ENCODE data around the gene TBPL2. TPM values are rescaled to one million over a fixed set of nuclear protein-coding genes. Genes with fewer than 3 reads are reported as not detected.
"Not testable (repeated sequence)": the region's sequence is repeated elsewhere in the genome, so short reads cannot be mapped to it uniquely, and the experiment has no call there.

Gene TBPL2
- total RNA-seq, 1 experiment from 2014 or later: not detected

- no peak for DNase-seq (ENCODE audit: low read depth)
These were observed 870 bp upstream of the TBPL2 start for GRCh38 chr14:55441286-55441685.

GRCh38 chr14:55438066-55438683, 2.2 kb downstream of the TBPL2 start:
- peak; percentile 60 for DNase-seq (ENCODE audit: low read depth)

GRCh38 chr14:55436931-55437330, 3.5 kb downstream of the TBPL2 start:
- no peak for DNase-seq (ENCODE audit: low read depth)

- no peak for DNase-seq (ENCODE audit: low read depth)
These were observed 3.9 kb downstream of the TBPL2 start for GRCh38 chr14:55436519-55436918.

GRCh38 chr14:55434805-55435174, 5.6 kb downstream of the TBPL2 start:
- no peak for DNase-seq (ENCODE audit: low read depth)

GRCh38 chr14:55433880-55434804, 6.3 kb downstream of the TBPL2 start:
- no peak for DNase-seq (ENCODE audit: low read depth)

GRCh38 chr14:55432628-55433027, 7.8 kb downstream of the TBPL2 start:
- no peak for DNase-seq (ENCODE audit: low read depth)

GRCh38 chr14:55430024-55430690, 10.3 kb downstream of the TBPL2 start:
- DNase-seq (ENCODE audit: low read depth): peak; percentile 66

- no peak for DNase-seq (ENCODE audit: low read depth)
These were observed 13.0 kb downstream of the TBPL2 start for GRCh38 chr14:55427439-55427838.

GRCh38 chr14:55426891-55427290, 13.5 kb downstream of the TBPL2 start:
- no peak for DNase-seq (ENCODE audit: low read depth)

GRCh38 chr14:55425091-55425490, 15.3 kb downstream of the TBPL2 start:
- DNase-seq (ENCODE audit: low read depth): no peak

- DNase-seq (ENCODE audit: low read depth): no peak
These were observed 16.4 kb downstream of the TBPL2 start for GRCh38 chr14:55423969-55424368.

- DNase-seq (ENCODE audit: low read depth): not testable (repeated sequence)
These were observed 18.1 kb downstream of the TBPL2 start for GRCh38 chr14:55422338-55422737.

GRCh38 chr14:55419663-55420062, 20.8 kb downstream of the TBPL2 start:
- no peak for DNase-seq (ENCODE audit: low read depth)

- DNase-seq (ENCODE audit: low read depth): peak; percentile 16
These were observed 22.0 kb downstream of the TBPL2 start for GRCh38 chr14:55418411-55418810.

- DNase-seq (ENCODE audit: low read depth): no peak
These were observed 22.5 kb downstream of the TBPL2 start for GRCh38 chr14:55417955-55418354.

- peak; percentile 21 for DNase-seq (ENCODE audit: low read depth)
These were observed 23.6 kb downstream of the TBPL2 start for GRCh38 chr14:55416866-55417265.

GRCh38 chr14:55414551-55414950, 25.9 kb downstream of the TBPL2 start:
- DNase-seq (ENCODE audit: low read depth): no peak

GRCh38 chr14:55412676-55413075, 27.7 kb downstream of the TBPL2 start:
- no peak for DNase-seq (ENCODE audit: low read depth)

GRCh38 chr14:55411426-55412389, 28.7 kb downstream of the TBPL2 start, which contains the start of gene ATG14:
Gene ATG14 (minus strand): TSS chr14:55411830. CDS start chr14:55411822, 8 bp downstream.
- DNase-seq (ENCODE audit: low read depth): peak; percentile 80

GRCh38 chr14:55410876-55411275, 29.5 kb downstream of the TBPL2 start:
- no peak for DNase-seq (ENCODE audit: low read depth)
